Common myeloid progenitor, CD34-positive (primary cell): Measurements from ENCODE around the gene MSI2.

ENCODE experiments used
- CTCF ChIA-PET: fragments of 350-600 bp; sonication (Branson Sonifier 250); formaldehyde crosslinking; loops from one replicate; lab custom pipeline; 2021; ENCODE audit warnings: antibody characterized with exemption; lab: Charles Lee
- POLR2A ChIA-PET: fragments of 350-600 bp; sonication (Branson Sonifier 250); formaldehyde crosslinking; loops from one replicate; lab custom pipeline; 2021; ENCODE audit warnings: antibody characterized with exemption; lab: Charles Lee
- DNase-seq, 3 donors: peaks; one replicate each; pipeline versions ENCODE4 v3.0.0 to v3.0.0-alpha.2; 2013
- H3K27ac ChIP-seq, 2 experiments: 1 replicate in 1 of 2; 2 replicates in 1 of 2; pipeline ENCODE4 v1.7.0; 2013; ENCODE audit warnings: inconsistent platforms in 2 of 2, low read length in 2 of 2, mild to moderate bottlenecking in 2 of 2, low read depth in 1 of 2, moderate library complexity in 1 of 2; ENCODE audit not compliant: severe bottlenecking in 2 of 2, insufficient read depth in 1 of 2, poor library complexity in 1 of 2
- H3K27me3 ChIP-seq, 5 experiments: replicated peaks in 2 of 5; 1 replicate in 3 of 5; 2 replicates in 2 of 5; pipeline versions ENCODE4 v1.6.1 to v1.7.0; 2013; ENCODE audit warnings: low read length in 4 of 5, mild to moderate bottlenecking in 2 of 5, moderate library complexity in 2 of 5, inconsistent platforms in 1 of 5; ENCODE audit not compliant: insufficient read depth in 5 of 5, control insufficient read depth in 4 of 5
- H3K36me3 ChIP-seq, 4 experiments: 1 replicate in 2 of 4; 2 replicates in 2 of 4; pipeline versions ENCODE4 v1.6.1 to v1.7.0; 2013; ENCODE audit warnings: low read length in 3 of 4, control low read depth in 1 of 4, mild to moderate bottlenecking in 1 of 4; ENCODE audit not compliant: control insufficient read depth in 4 of 4, insufficient read depth in 4 of 4
- H3K4me1 ChIP-seq, 4 experiments: 1 replicate in 3 of 4; 2 replicates in 1 of 4; pipeline versions ENCODE4 v1.6.1 to v1.7.1; 2013; ENCODE audit warnings: low read length in 3 of 4, mild to moderate bottlenecking in 3 of 4, control low read depth in 1 of 4, inconsistent platforms in 1 of 4, moderate library complexity in 1 of 4; ENCODE audit not compliant: control insufficient read depth in 4 of 4, insufficient read depth in 4 of 4; ENCODE audit errors: control extremely low read depth in 1 of 4
- H3K4me3 ChIP-seq, 7 experiments: 1 replicate in 4 of 7; 2 replicates in 3 of 7; pipeline versions ENCODE4 v1.5.1 to v1.7.0; 2013; ENCODE audit warnings: mild to moderate bottlenecking in 7 of 7, low read length in 6 of 7, moderate library complexity in 6 of 7, inconsistent platforms in 2 of 7, low read depth in 2 of 7, control low read depth in 1 of 7; ENCODE audit not compliant: insufficient read depth in 4 of 7, control insufficient read depth in 1 of 7; ENCODE audit errors: extremely low read depth in 1 of 7
- H3K9me3 ChIP-seq, 5 experiments: 1 replicate in 4 of 5; 2 replicates in 1 of 5; pipeline versions ENCODE4 v1.6.1 to v1.7.1; 2013; ENCODE audit warnings: low read length in 4 of 5, mild to moderate bottlenecking in 2 of 5, inconsistent platforms in 1 of 5, low read depth in 1 of 5, moderate library complexity in 1 of 5; ENCODE audit not compliant: control insufficient read depth in 4 of 5, insufficient read depth in 2 of 5; ENCODE audit errors: control extremely low read depth in 1 of 5
- WGBS: methylation state at CpG from one replicate; pipeline ENCODE4 v1.1.5; 2013; ENCODE audit not compliant: insufficient coverage; 5-methylcytosine and 5-hydroxymethylcytosine counted together

The MSI2 gene

DNA sequence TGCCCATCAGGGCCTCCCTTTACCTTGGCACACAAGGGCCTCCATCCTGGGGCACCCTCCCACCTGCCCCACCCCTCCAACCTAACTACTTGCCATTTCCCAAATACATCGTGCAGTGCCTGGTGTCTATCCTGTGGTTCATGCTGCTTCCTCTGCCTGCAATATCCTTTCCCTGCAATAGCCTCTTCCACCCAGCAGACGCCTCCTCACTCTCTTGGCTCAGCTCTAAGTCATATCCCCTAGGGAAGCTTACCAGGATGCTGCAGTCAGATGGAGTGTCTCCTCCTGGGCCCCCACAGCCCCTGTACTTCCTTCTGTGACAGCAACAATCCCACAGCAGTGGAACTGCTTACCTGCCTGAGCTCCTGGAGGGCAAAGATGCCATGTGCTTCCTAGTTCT is 452.1 kb downstream of the MSI2 start:
- ChIA-PET CTCF (no interaction called here), POLR2A (no interaction called here)
- 39% methylated on average over 2 of the region's 2 CpGs for WGBS
- Histone ChIP-seq H3K27ac (no peak overlapping the region), H3K4me1 (no peaks in the 10 kb centered on the region), H3K4me3 (no peak overlapping the region), H3K36me3 (peaks cover 0 to 3% (median 0%) of the 10 kb centered on the region in 4 experiments), H3K27me3 (peaks cover 0 to 3% (median 0%) of the 10 kb centered on the region in 5 experiments), H3K9me3 (peaks cover 0 to 2% (median 0%) of the 10 kb centered on the region in 5 experiments)
- no peak for DNase-seq

DNA sequence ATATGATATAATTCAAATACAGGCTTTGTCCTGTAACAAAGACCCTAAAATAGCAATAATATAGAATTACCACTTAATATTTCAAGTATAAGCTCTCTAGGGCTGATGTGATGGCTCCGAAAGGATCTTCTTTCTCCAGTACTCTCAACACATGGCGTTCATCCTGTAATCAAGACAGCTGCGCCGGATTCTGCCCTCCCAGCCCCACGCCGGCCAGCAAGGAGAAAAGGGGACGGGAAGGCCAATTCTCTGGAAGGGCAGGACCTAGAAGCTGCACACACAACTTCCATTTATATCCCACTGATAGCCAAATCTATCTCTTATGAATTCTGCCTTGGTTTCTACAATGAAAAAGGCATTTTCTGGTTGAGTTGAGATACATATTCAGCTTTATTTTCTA is 456.8 kb downstream of the MSI2 start:
- no peak for DNase-seq
- peaks cover 0 to 7% (median 0%) of the 10 kb centered on the region in 4 experiments for H3K4me1 ChIP-seq
- WGBS: 92% methylated on average over 2 of the region's 7 CpGs
- CTCF ChIA-PET: no interaction called here
- peaks cover 0 to 7% (median 0%) of the 10 kb centered on the region in 5 experiments for H3K27me3 ChIP-seq
- no peak overlapping the region for H3K4me3 ChIP-seq
- H3K27ac ChIP-seq: no peak overlapping the region
- POLR2A ChIA-PET: no interaction called here
- no peaks in the 10 kb centered on the region for H3K36me3 ChIP-seq
- peaks cover 0 to 2% (median 0%) of the 10 kb centered on the region in 5 experiments for H3K9me3 ChIP-seq

- peaks cover 0 to 7% (median 0%) of the 10 kb centered on the region in 4 experiments for H3K4me1 ChIP-seq
- H3K27me3 ChIP-seq: peaks cover 0 to 10% (median 0%) of the 10 kb centered on the region in 5 experiments
- no peaks in the 10 kb centered on the region for H3K36me3 ChIP-seq
- CTCF ChIA-PET: no interaction called here
- no peaks in the 10 kb centered on the region for H3K9me3 ChIP-seq
- POLR2A ChIA-PET: no interaction called here
- no peak for DNase-seq
- WGBS: 70% methylated on average over 4 of the region's 7 CpGs
- no peak overlapping the region for H3K4me3 ChIP-seq
- no peak overlapping the region for H3K27ac ChIP-seq
Measured at GRCh38 chr17:57714665-57715180, 458.4 kb downstream of the MSI2 start.

DNA sequence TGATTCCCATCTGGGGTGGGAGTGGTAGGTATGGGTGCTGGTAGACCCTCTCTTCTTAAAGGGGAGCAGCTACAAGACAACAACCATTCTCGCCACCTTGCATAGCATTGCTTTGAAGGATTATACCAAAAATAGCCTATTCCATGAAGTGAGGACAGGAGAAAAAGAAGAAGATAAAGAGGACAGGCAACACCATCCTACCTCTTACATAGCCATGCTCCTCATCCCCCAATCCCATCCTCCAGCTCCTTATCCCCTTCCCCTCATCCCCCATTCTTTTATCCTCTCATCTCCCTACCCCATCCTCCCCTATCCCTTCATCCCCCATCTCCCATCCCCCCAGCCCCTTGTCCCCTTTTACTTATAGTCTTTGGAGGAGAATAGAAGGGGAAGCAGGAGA is 459.7 kb downstream of the MSI2 start:
- Histone ChIP-seq H3K9me3 (no peaks in the 10 kb centered on the region), H3K36me3 (no peaks in the 10 kb centered on the region), H3K4me1 (peaks cover 0 to 7% (median 0%) of the 10 kb centered on the region in 4 experiments), H3K4me3 (no peak overlapping the region), H3K27ac (no peak overlapping the region), H3K27me3 (peaks cover 0 to 10% (median 0%) of the 10 kb centered on the region in 5 experiments)
- ChIA-PET CTCF (interaction anchor here (0.9 kb wide), 1 partner anchor 581 kb away, joined by 3 read pairs; no protein-coding TSS in a partner anchor), POLR2A (no interaction called here)
- no CpG with 5 or more reads among the region's 1 CpG for WGBS
- DNase-seq: no peak

- CTCF ChIA-PET: no interaction called here
- Histone ChIP-seq H3K9me3 (no peaks in the 10 kb centered on the region), H3K4me3 (no peak overlapping the region), H3K27me3 (peaks cover 0 to 4% (median 0%) of the 10 kb centered on the region in 5 experiments), H3K4me1 (peaks cover 0 to 10% (median 5%) of the 10 kb centered on the region in 4 experiments), H3K27ac (no peak overlapping the region), H3K36me3 (no peaks in the 10 kb centered on the region)
- 94% methylated on average over 7 of the region's 8 CpGs for WGBS
- DNase-seq: no peak
- POLR2A ChIA-PET: no interaction called here
Measured at GRCh38 chr17:57718878-57719277, 462.6 kb downstream of the MSI2 start.

- CTCF ChIA-PET: no interaction called here
- H3K27ac ChIP-seq: no peak overlapping the region
- no peaks in the 10 kb centered on the region for H3K36me3 ChIP-seq
- POLR2A ChIA-PET: no interaction called here
- no peak overlapping the region for H3K4me3 ChIP-seq
- WGBS: 100% methylated on average over 2 of the region's 2 CpGs
- H3K4me1 ChIP-seq: peaks cover 0 to 14% (median 3%) of the 10 kb centered on the region in 4 experiments
- H3K27me3 ChIP-seq: peaks cover 0 to 4% (median 0%) of the 10 kb centered on the region in 5 experiments
- no peaks in the 10 kb centered on the region for H3K9me3 ChIP-seq
- no peak for DNase-seq
Measured at GRCh38 chr17:57720386-57721035, 464.2 kb downstream of the MSI2 start.
